SK-N-SH treated with all-trans-retinoic acid at 6 μM for 48 hours (cell line): ENCODE results near the gene MUS81.
A peak's percentile ranks its signal among the peaks of the same experiment; 100 is the strongest.

ENCODE experiments used
- ATAC-seq: fragments of 200-7000 bp; cut with Tn5 transposase; 3 replicates; pipeline ENCODE4 v1.9.1; 2020; ENCODE audit warnings: mild to moderate bottlenecking, moderate library complexity
- BACH2 ChIP-seq: fragments of 250-450 bp; sonication (Bioruptor Pico); IDR thresholded peaks from 2 replicates; pipeline ENCODE4 v1.9.0; 2021; ENCODE audit warnings: mild to moderate bottlenecking, borderline replicate concordance
- CSDC2 ChIP-seq: fragments of 250-450 bp; sonication (Bioruptor Pico); IDR thresholded peaks from 2 replicates; pipeline ENCODE4 v1.5.0; 2020; ENCODE audit warnings: mild to moderate bottlenecking, moderate library complexity
- ESRRG ChIP-seq: fragments of 250-450 bp; sonication (Bioruptor Pico); IDR thresholded peaks from 2 replicates; pipeline ENCODE4 v1.6.1; 2021; ENCODE audit warnings: mild to moderate bottlenecking
- GLIS3 ChIP-seq: fragments of 250-450 bp; sonication (Bioruptor Pico); IDR thresholded peaks from 2 replicates; pipeline ENCODE4 v1.5.0; 2020; ENCODE audit warnings: mild to moderate bottlenecking, moderate library complexity
- ISL1 ChIP-seq: fragments of 250-450 bp; sonication (Bioruptor Pico); IDR thresholded peaks from 2 replicates; pipeline ENCODE4 v2.1.2; 2022; ENCODE audit warnings: mild to moderate bottlenecking, moderate library complexity
- PPARA ChIP-seq: fragments of 250-450 bp; sonication (Bioruptor Pico); IDR thresholded peaks from 2 replicates; pipeline ENCODE4 v1.5.0; 2020; ENCODE audit warnings: mild to moderate bottlenecking, borderline replicate concordance
- RARB ChIP-seq: fragments of 250-450 bp; sonication (Bioruptor Pico); IDR thresholded peaks from 2 replicates; pipeline ENCODE4 v1.8.0; 2021; ENCODE audit warnings: mild to moderate bottlenecking, moderate library complexity
- SNAI2 ChIP-seq: fragments of 250-450 bp; sonication (Bioruptor Pico); IDR thresholded peaks from 2 replicates; pipeline ENCODE4 v1.5.0; 2020; ENCODE audit warnings: mild to moderate bottlenecking, moderate library complexity
- TCF4 ChIP-seq: fragments of 250-450 bp; sonication (Bioruptor Pico); IDR thresholded peaks from 2 replicates; pipeline ENCODE4 v1.8.0; 2021; ENCODE audit warnings: mild to moderate bottlenecking, moderate library complexity, borderline replicate concordance
- TOX ChIP-seq: fragments of 250-450 bp; sonication (Bioruptor Pico); IDR thresholded peaks from 2 replicates; pipeline ENCODE4 v1.8.0; 2021; ENCODE audit warnings: mild to moderate bottlenecking, moderate library complexity, borderline replicate concordance
- ZC3H10 ChIP-seq: fragments of 250-450 bp; sonication (Bioruptor Pico); IDR thresholded peaks from 2 replicates; pipeline ENCODE4 v1.5.1; 2021; ENCODE audit warnings: mild to moderate bottlenecking, moderate library complexity
- ZFP3 ChIP-seq: fragments of 250-450 bp; sonication (Bioruptor Pico); IDR thresholded peaks from 2 replicates; pipeline ENCODE4 v1.5.0; 2020; ENCODE audit warnings: mild to moderate bottlenecking, moderate library complexity
- ZFP30 ChIP-seq: fragments of 450-650 bp; formaldehyde crosslinking; IDR thresholded peaks from 2 replicates; pipeline ENCODE4 v1.5.0; 2022; ENCODE audit warnings: mild to moderate bottlenecking, moderate library complexity
- ZNF565 ChIP-seq: fragments of 450-650 bp; formaldehyde crosslinking; conservative IDR thresholded peaks from 2 replicates; pipeline ENCODE4 v1.5.0; 2020; ENCODE audit warnings: low read depth, mild to moderate bottlenecking, moderate library complexity
- ZNF70 ChIP-seq: fragments of 450-650 bp; formaldehyde crosslinking; IDR thresholded peaks from 2 replicates; pipeline ENCODE4 v1.5.0; 2020; ENCODE audit warnings: mild to moderate bottlenecking, moderate library complexity
- ZNF8 ChIP-seq: fragments of 450-650 bp; formaldehyde crosslinking; IDR thresholded peaks from 2 replicates; pipeline ENCODE4 v1.5.0; 2020; ENCODE audit warnings: mild to moderate bottlenecking, moderate library complexity
- TF ChIP-seq, protein P1 (sequence below): fragments of 250-450 bp; sonication (Bioruptor Pico); IDR thresholded peaks from 2 replicates; pipeline ENCODE4 v1.8.0; 2021; ENCODE audit warnings: low read depth, mild to moderate bottlenecking, moderate library complexity, borderline replicate concordance
- TF ChIP-seq, protein P2 (sequence below): fragments of 250-450 bp; sonication (Bioruptor Pico); IDR thresholded peaks from 2 replicates; pipeline ENCODE4 v1.8.0; 2020; ENCODE audit warnings: mild to moderate bottlenecking, moderate library complexity, borderline replicate concordance
- TF ChIP-seq, protein P3 (sequence below): fragments of 250-450 bp; sonication (Bioruptor Pico); IDR thresholded peaks from 2 replicates; pipeline ENCODE4 v1.5.1; 2020; ENCODE audit warnings: low read depth, mild to moderate bottlenecking, moderate library complexity
- TF ChIP-seq, protein P4 (sequence below): fragments of 250-450 bp; sonication (Bioruptor Pico); IDR thresholded peaks from 2 replicates; pipeline ENCODE4 v1.5.1; 2021; ENCODE audit warnings: mild to moderate bottlenecking, moderate library complexity

The MUS81 gene

DNA sequence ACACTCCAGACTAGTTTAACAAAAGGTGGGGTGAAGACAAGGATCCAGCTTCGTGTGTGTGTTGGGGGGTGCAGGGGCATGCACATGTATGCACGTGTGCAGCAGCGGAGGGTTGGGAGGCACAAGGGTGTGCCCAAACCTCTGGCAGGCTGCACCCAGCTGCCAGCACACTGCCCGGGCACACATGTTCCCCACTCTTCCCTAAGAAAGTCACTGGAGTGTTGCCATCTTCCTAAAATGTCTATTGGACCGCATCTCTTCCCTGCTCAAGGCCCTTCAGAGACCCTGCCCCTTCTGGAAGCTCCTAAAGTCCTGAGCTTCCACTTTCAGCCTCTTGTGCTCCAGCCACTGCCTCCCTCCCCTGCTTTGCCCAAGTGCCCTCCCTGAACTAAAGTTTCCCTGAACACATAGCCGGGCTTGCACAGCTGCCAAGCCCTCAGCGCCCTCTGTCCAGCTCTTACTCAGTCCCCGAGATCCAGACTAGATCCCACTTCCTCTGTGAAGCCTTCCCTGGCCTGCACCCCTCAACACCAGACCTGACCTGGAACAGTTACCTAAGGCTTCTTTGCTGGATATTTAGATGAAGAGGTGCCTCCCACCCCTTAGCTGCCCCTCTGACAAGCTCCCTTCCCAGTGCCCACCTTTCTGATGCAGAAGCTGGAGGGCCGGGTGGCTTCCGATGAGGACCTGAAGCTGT lies 8.3 kb upstream of the MUS81 start:
- ATAC-seq, result peak; percentile 1; the same call in 2 of the 3 replicates
- TF ChIP-seq TOX, result peak; percentile 45; the same call in 1 of the 2 replicates
- peak; percentile 25; the same call in 1 of the 2 replicates for TF ChIP-seq GLIS3 (CRISPR knock-in tag)
- peak; percentile 19; the same call in 1 of the 2 replicates for TF ChIP-seq RARB (CRISPR knock-in tag)
- TF ChIP-seq, protein P1, sequence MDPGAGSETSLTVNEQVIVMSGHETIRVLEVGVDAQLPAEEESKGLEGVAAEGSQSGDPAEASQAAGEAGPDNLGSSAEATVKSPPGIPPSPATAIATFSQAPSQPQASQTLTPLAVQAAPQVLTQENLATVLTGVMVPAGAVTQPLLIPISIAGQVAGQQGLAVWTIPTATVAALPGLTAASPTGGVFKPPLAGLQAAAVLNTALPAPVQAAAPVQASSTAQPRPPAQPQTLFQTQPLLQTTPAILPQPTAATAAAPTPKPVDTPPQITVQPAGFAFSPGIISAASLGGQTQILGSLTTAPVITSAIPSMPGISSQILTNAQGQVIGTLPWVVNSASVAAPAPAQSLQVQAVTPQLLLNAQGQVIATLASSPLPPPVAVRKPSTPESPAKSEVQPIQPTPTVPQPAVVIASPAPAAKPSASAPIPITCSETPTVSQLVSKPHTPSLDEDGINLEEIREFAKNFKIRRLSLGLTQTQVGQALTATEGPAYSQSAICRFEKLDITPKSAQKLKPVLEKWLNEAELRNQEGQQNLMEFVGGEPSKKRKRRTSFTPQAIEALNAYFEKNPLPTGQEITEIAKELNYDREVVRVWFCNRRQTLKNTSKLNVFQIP, result no peak
- TF ChIP-seq ZNF8 (CRISPR knock-in tag), result 0 out of 2 replicates have a peak, but pooled peaks have one; percentile 29
- no peak for TF ChIP-seq TCF4 (CRISPR knock-in tag)
- peak; percentile 45 for TF ChIP-seq ZC3H10 (CRISPR knock-in tag)
- TF ChIP-seq, protein P2, sequence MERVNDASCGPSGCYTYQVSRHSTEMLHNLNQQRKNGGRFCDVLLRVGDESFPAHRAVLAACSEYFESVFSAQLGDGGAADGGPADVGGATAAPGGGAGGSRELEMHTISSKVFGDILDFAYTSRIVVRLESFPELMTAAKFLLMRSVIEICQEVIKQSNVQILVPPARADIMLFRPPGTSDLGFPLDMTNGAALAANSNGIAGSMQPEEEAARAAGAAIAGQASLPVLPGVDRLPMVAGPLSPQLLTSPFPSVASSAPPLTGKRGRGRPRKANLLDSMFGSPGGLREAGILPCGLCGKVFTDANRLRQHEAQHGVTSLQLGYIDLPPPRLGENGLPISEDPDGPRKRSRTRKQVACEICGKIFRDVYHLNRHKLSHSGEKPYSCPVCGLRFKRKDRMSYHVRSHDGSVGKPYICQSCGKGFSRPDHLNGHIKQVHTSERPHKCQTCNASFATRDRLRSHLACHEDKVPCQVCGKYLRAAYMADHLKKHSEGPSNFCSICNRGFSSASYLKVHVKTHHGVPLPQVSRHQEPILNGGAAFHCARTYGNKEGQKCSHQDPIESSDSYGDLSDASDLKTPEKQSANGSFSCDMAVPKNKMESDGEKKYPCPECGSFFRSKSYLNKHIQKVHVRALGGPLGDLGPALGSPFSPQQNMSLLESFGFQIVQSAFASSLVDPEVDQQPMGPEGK (CRISPR knock-in tag), result peak; percentile 57
- TF ChIP-seq, all 23 proteins: peak for 6

DNA sequence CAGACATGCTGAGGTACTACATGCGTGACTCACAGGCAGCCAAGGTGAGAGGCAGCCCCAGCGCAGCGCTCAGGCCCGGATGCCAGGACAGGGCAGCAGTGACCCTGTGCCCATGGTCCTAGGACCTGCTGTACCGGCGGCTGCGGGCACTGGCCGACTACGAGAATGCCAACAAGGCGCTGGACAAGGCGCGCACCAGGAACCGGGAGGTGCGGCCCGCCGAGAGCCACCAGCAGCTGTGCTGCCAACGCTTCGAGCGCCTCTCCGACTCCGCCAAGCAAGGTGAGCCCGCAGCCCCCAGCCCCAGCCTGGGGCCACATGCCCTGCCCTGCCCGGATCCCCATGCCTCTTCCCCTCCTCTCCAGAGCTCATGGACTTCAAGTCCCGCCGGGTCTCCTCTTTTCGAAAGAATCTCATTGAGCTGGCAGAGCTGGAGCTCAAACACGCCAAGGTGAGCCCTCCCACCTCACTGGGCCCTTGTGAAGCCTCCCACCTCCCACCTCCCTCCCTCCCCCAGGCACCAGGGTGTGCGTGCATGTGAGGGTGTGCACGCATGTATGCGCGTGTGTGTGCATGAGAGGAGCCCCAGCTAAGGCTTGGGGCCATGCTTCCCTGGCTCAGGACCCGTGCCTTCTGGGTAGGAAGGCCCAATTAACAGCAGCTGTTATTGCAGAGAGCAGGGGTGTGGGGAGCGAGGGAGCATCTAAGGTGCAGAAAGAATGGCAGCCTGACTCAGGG lies 7.6 kb upstream of the MUS81 start:
- ATAC-seq, result peak; percentile 0; the same call in 1 of the 3 replicates
- TF ChIP-seq BACH2 (no peak), ZNF565 (CRISPR knock-in tag) (no peak), ZC3H10 (CRISPR knock-in tag) (0 out of 2 replicates have a peak, but pooled peaks have one; percentile 22)

DNA sequence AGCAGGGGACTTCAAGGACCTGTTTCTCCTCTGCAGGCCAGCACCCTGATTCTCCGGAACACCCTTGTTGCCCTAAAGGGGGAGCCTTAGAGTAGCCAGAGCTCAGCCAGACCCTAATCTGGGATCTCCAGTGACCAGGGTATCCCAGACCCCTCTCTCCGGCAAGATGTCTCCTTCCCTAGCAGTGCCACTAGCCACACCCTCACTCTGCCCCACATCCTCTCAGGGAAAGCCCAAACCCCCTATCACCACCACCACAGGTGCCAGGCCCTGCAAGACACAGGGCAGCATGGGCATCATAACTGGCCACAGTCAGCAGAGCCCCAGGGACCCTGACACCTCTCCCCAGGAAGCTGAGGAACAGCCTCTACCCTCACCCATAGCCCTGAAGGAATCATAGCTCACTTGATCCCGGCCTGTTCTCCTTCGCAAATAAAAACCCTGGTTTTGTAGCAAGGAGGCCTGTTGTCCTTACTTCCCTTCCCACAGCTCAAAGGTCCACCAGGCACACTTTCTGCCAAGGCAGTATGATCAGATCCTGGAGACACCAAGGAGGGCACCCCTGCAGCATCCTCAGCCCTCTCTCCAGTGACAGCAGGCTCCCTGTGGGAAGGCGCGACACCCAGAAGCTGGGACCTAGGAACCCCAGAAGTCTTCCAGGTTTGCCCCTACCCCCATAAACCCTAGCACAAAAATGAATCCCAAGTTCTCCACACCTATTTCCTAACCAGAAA lies 6.8 kb upstream of the MUS81 start:
- ATAC-seq, result no peak
- TF ChIP-seq RARB (CRISPR knock-in tag), result no peak
- TF ChIP-seq ZFP3 (CRISPR knock-in tag), result no peak
- no peak for TF ChIP-seq CSDC2 (CRISPR knock-in tag)
- TF ChIP-seq ISL1, result no peak
- no peak for TF ChIP-seq ZNF70
- no peak for TF ChIP-seq TCF4 (CRISPR knock-in tag)
- TF ChIP-seq SNAI2, result no peak
- TF ChIP-seq, protein P3, sequence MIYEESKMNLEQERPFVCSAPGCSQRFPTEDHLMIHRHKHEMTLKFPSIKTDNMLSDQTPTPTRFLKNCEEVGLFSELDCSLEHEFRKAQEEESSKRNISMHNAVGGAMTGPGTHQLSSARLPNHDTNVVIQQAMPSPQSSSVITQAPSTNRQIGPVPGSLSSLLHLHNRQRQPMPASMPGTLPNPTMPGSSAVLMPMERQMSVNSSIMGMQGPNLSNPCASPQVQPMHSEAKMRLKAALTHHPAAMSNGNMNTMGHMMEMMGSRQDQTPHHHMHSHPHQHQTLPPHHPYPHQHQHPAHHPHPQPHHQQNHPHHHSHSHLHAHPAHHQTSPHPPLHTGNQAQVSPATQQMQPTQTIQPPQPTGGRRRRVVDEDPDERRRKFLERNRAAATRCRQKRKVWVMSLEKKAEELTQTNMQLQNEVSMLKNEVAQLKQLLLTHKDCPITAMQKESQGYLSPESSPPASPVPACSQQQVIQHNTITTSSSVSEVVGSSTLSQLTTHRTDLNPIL (CRISPR knock-in tag), result no peak
- no peak for TF ChIP-seq PPARA
- TF ChIP-seq ZC3H10 (CRISPR knock-in tag), result no peak
- TF ChIP-seq ESRRG (CRISPR knock-in tag), result no peak
- no peak for TF ChIP-seq BACH2
- TF ChIP-seq, protein P4, sequence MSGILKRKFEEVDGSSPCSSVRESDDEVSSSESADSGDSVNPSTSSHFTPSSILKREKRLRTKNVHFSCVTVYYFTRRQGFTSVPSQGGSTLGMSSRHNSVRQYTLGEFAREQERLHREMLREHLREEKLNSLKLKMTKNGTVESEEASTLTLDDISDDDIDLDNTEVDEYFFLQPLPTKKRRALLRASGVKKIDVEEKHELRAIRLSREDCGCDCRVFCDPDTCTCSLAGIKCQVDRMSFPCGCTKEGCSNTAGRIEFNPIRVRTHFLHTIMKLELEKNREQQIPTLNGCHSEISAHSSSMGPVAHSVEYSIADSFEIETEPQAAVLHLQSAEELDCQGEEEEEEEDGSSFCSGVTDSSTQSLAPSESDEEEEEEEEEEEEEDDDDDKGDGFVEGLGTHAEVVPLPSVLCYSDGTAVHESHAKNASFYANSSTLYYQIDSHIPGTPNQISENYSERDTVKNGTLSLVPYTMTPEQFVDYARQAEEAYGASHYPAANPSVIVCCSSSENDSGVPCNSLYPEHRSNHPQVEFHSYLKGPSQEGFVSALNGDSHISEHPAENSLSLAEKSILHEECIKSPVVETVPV (CRISPR knock-in tag), result no peak
- TF ChIP-seq ZFP30 (CRISPR knock-in tag), result no peak
- TF ChIP-seq, protein P1, result no peak
- TF ChIP-seq ZNF565 (CRISPR knock-in tag), result no peak
